Subcutaneous abdominal adipose tissue (tissue), 5 donors: ENCODE data around the gene TLX1.

ENCODE experiments used
- H3K27ac ChIP-seq: one replicate; pipeline ENCODE4 v1.7.0; 2013; ENCODE audit warnings: low read depth, mild to moderate bottlenecking, inconsistent platforms, low read length, moderate library complexity
- H3K27me3 ChIP-seq, 5 donors: one replicate each; pipeline ENCODE4 v1.7.0; 2013; ENCODE audit warnings: low read length in 5 of 5, inconsistent platforms in 1 of 5; ENCODE audit not compliant: control insufficient read depth in 5 of 5, insufficient read depth in 4 of 5
- H3K36me3 ChIP-seq, 5 donors: one replicate each; pipeline ENCODE4 v1.7.0; 2013; ENCODE audit warnings: low read length in 5 of 5; ENCODE audit not compliant: control insufficient read depth in 5 of 5, insufficient read depth in 5 of 5
- H3K4me1 ChIP-seq, 5 donors: one replicate each; pipeline ENCODE4 v1.7.0; 2013; ENCODE audit warnings: low read length in 5 of 5, mild to moderate bottlenecking in 3 of 5, moderate library complexity in 1 of 5; ENCODE audit not compliant: control insufficient read depth in 5 of 5, insufficient read depth in 5 of 5
- H3K4me3 ChIP-seq, 5 donors: one replicate each; pipeline ENCODE4 v1.7.0; 2013; ENCODE audit warnings: low read length in 5 of 5, low read depth in 1 of 5
- H3K9ac ChIP-seq, 5 donors: one replicate each; pipeline ENCODE4 v1.7.0; 2013; ENCODE audit warnings: low read length in 5 of 5, mild to moderate bottlenecking in 4 of 5, moderate library complexity in 3 of 5
- H3K9me3 ChIP-seq, 5 donors: one replicate each; pipeline ENCODE4 v1.7.0; 2013; ENCODE audit warnings: low read length in 5 of 5; ENCODE audit not compliant: control insufficient read depth in 5 of 5
- donor health status: healthy.
- donor health status: healthy.
- donor health status: healthy.
- donor health status: healthy.
- donor health status: healthy.

The TLX1 gene

DNA sequence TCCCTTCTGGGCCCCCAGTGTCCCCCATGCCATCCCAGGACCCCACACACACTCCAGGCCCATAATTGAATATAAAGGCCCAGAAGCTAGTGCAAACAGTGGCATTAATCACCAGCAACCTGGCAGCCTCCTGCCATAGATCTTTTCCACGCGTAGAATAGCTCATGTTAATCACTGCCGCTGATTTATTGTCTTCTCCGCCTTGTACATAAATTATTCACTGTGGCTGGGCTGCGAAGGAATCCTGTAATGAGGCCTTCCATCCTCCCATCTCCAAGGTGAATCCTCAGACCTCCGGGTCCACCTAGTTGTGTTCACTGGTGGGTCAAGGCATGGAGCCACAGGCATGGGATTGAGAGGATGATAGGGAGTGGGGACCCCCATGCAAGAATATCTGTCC is 36.1 kb upstream of the TLX1 start:
- Histone ChIP-seq H3K27me3 (peaks cover 30 to 82% (median 51%) of the 10 kb centered on the region in 5 donors), H3K4me3 (no peak overlapping the region), H3K4me1 (no peaks in the 10 kb centered on the region), H3K27ac (no peak overlapping the region), H3K36me3 (no peaks in the 10 kb centered on the region), H3K9ac (no peak overlapping the region), H3K9me3 (peaks cover 0 to 3% (median 0%) of the 10 kb centered on the region in 5 donors)

DNA sequence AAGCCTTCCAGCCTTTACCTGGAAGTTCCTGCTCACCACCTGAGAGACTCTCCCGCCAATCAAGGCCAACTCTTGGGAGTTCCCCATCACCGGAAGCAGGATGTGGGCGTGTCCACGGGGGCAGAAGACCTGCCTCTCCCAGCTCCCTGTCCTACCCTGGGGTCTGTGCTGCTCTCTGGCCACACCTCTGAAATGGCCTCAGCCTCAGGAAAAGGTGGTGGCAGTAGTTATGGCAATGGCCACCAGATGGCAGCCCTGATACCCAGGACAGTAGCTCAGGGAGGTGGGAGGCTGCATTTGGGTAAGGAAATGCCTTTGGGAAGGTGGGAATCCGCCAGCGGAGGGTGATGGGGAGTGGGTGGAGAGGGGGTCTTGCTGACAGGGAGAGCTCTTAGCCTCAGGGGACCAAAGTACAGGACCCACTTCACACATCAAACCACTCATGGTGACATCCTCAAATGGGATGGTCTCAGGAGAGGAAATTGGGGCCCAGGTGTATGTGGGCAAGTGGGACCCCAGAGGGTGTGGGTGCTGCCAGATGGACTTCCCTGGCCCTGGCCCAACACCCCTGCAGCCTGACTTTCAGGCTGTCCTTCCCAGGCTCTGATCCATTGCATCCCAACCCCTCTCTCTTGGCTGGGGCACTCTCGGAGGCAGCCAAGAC is 35.4 kb upstream of the TLX1 start:
- Histone ChIP-seq H3K9ac (no peak overlapping the region), H3K4me3 (no peak overlapping the region), H3K27ac (no peak overlapping the region), H3K9me3 (peaks cover 0 to 3% (median 0%) of the 10 kb centered on the region in 5 donors), H3K27me3 (peaks cover 37 to 76% (median 51%) of the 10 kb centered on the region in 5 donors), H3K36me3 (no peaks in the 10 kb centered on the region), H3K4me1 (no peaks in the 10 kb centered on the region)

DNA sequence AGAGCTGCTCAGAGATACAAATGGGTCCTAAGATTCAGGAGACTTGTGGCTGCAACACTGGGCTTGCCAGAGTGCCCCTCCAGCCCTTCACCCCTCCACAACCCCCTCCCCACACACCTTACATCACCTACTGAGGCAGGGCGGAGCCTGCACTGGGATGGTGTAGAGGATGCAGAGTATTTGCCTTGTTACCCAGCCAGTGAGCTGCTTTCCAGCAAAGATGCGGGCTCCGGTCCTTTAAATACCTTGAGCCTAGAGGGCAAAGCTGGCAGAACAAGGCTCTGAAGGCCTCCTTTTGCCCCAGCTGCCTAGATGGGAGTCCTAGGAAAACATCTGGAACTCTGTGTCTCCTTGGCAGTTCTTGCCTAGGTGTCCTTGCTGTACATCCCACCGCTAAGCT is 34.7 kb upstream of the TLX1 start:
- Histone ChIP-seq H3K9me3 (peaks cover 0 to 3% (median 0%) of the 10 kb centered on the region in 5 donors), H3K27me3 (peaks cover 34 to 75% (median 49%) of the 10 kb centered on the region in 5 donors), H3K9ac (no peak overlapping the region), H3K4me3 (no peak overlapping the region), H3K4me1 (no peaks in the 10 kb centered on the region), H3K36me3 (no peaks in the 10 kb centered on the region), H3K27ac (no peak overlapping the region)

DNA sequence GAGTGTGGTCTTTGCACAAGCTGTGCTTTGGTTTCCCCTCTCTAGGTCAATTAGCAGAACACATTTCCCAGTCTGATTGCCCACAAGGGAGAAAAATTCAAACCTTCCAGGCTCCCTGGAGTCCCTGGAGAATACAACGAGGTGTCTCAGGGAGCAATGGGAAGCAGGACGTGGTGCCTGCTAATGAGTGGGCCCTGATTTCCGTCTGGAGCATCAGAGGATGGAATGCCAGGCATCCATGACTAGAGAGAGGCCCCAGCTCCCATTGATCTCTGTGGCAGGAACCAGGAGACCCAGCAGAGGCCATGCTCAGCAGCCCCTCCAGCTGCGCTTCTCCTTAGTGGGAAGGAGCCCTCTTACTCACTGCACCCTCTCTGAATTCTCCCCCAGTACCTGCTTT is 33.2 kb upstream of the TLX1 start:
- Histone ChIP-seq H3K9me3 (peaks cover 0 to 3% (median 0%) of the 10 kb centered on the region in 5 donors), H3K36me3 (no peaks in the 10 kb centered on the region), H3K27ac (no peak overlapping the region), H3K9ac (no peak overlapping the region), H3K4me3 (no peak overlapping the region), H3K27me3 (peaks cover 34 to 68% (median 46%) of the 10 kb centered on the region in 5 donors), H3K4me1 (no peaks in the 10 kb centered on the region)

DNA sequence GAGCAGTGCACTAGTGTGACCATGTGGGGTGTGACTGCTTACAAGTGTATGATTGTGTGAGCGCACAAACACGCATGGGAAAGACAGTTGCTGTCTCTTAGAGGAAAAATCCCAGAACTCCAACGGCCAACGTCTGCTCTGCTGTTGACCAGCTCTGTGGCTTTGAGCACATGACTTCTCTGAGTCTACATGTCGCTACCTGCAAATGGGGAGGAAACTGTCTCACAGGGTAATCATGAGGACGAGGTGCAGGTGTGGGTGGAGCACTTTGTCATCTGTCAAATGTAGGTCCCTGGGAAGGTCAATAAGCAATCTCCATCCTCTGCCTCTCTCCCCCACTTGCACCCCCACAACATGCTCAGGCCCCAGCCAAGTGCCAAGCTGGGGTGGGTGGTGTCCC is 31.2 kb upstream of the TLX1 start:
- peaks cover 22 to 49% (median 28%) of the 10 kb centered on the region in 5 donors for H3K27me3 ChIP-seq
- no peaks in the 10 kb centered on the region for H3K36me3 ChIP-seq
- H3K9me3 ChIP-seq, result peaks cover 0 to 3% (median 0%) of the 10 kb centered on the region in 5 donors

DNA sequence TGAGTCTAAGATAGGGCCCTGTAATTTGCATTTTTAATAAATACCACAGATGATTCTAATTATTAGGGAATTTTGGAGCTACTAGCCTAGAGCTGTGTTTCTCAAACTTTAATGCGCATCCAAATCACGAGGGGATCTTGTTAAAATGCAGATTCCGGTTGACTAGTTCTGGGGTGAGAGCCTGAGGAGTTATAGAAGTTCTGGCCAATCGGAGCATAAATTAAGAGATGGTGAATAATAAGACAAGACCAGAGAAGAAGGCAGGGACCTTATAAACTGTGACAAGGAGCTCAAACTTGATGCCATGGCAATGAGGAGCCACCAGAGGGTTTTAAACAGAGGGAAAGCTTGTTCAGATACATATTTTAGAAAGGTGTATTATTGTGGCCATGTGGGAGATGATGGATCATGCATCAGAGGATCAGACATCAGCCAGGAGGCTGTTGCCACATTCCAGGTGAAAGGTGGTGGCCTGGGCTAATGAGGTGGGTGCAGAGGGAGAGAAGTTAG is 29.7 kb upstream of the TLX1 start:
- Histone ChIP-seq H3K9ac (no peak overlapping the region), H3K4me3 (no peak overlapping the region), H3K4me1 (no peaks in the 10 kb centered on the region), H3K27ac (no peak overlapping the region), H3K9me3 (peaks cover 0 to 3% (median 0%) of the 10 kb centered on the region in 5 donors), H3K36me3 (no peaks in the 10 kb centered on the region), H3K27me3 (peaks cover 19 to 41% (median 20%) of the 10 kb centered on the region in 5 donors)

More for the DNA sequence above, 31.2 kb upstream of the TLX1 start:
- Histone ChIP-seq H3K27ac (no peak overlapping the region), H3K4me3 (no peak overlapping the region), H3K9ac (no peak overlapping the region), H3K4me1 (no peaks in the 10 kb centered on the region)

DNA sequence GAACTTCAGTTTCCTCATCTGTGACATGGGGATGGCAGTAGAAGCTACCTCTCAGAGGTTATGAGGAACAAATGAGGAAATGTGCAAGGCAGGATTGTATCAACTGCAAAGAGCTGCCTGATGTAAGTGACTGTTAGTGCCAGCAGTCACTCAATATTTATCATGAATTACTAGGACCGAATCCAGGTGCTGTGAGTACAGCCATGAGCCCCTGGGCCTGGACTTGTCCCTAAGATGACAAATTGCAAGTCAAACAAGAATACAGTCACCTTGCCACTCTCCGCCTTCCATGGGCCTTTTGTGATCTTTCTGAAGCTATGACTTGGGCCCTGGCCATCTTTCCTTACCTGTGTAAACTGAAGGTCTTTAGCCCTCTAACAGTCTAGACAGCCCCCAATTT is 27.7 kb upstream of the TLX1 start:
- Histone ChIP-seq H3K27ac (no peak overlapping the region), H3K36me3 (no peaks in the 10 kb centered on the region), H3K9me3 (peaks cover 0 to 3% (median 0%) of the 10 kb centered on the region in 5 donors), H3K9ac (no peak overlapping the region), H3K4me3 (no peak overlapping the region), H3K4me1 (no peaks in the 10 kb centered on the region), H3K27me3 (peaks cover 15 to 35% (median 28%) of the 10 kb centered on the region in 5 donors)

DNA sequence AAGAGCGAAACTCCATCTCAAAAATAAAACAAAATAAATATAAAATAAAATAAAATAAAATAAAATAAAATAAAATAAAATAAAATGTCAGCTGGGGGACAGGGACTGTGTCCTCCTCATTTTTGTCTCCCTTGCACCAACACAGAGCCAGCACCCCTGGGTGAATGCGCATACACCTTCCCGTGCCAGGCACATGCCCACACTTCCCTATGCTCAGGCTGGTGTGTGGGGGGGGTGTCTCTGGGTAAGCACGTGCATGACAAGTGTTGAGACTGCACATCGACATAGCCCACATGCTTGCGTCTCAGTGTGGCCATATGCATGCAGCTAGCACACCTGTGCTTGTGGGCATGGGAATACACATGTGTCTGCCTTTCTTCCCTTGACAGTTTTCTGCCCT is 24.7 kb upstream of the TLX1 start:
- Histone ChIP-seq H3K4me1 (no peaks in the 10 kb centered on the region), H3K27ac (no peak overlapping the region), H3K4me3 (no peak overlapping the region), H3K36me3 (no peaks in the 10 kb centered on the region), H3K9me3 (no peaks in the 10 kb centered on the region), H3K9ac (no peak overlapping the region), H3K27me3 (peaks cover 3 to 27% (median 19%) of the 10 kb centered on the region in 5 donors)

DNA sequence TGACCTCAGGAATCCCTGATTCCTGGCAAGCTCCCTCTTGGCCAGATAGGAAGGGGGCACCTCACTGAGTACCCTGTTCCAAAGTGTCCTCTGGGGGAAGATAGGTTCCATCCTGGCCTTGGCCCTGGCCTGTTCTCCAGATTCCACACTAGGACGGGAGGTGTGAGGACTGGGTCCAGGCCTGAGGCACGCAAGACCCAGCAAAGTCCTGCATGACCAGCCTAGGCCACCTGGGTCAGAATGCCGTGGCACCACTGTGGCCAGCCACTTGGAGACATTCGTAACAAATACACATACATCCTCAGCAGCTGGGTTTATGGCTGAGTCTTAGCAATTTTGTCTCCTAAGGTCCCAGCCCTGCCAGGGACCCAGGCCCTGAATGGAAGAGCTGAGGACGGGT is 23.3 kb upstream of the TLX1 start:
- Histone ChIP-seq H3K4me3 (no peak overlapping the region), H3K9me3 (no peaks in the 10 kb centered on the region), H3K27ac (no peak overlapping the region), H3K4me1 (no peaks in the 10 kb centered on the region), H3K9ac (no peak overlapping the region), H3K27me3 (peaks cover 7 to 26% (median 17%) of the 10 kb centered on the region in 5 donors), H3K36me3 (no peaks in the 10 kb centered on the region)

DNA sequence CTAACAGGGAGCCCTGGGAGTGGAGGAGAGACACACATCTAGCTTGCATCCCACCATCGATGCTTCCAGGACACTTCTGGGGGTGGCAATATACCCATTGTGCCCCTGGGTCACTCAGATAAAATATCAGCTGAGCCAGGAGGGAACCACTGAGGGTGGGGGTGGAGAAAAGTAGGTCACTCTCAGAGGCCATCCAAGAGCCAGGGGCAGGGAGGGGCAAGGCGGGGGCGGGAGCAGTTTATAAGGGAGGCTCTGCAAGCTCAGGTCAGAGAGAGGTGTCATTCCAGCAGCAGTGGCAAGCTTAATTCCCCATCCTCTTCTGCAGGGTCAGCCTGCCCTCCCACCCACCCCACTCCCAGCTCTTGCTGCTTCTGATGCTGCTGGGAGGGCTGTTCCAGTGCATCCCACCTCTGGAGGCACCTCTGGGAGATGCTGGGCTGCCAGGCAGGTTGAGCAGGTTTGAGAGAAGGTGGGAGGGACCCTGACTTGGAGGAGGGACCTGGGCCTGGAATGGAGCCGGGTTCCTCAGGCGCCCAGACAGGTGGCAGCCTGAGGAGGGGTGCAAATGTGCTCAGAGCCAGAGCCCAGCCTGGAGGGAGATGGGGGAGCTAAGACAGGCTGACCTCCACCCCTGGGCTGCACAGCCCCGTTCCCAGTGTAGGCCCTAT is 20.1 kb upstream of the TLX1 start:
- Histone ChIP-seq H3K9ac (no peak overlapping the region), H3K36me3 (no peaks in the 10 kb centered on the region), H3K27me3 (peaks cover 13 to 41% (median 29%) of the 10 kb centered on the region in 5 donors), H3K27ac (no peak overlapping the region), H3K9me3 (no peaks in the 10 kb centered on the region), H3K4me1 (peaks cover 0 to 3% (median 0%) of the 10 kb centered on the region in 5 donors), H3K4me3 (no peak overlapping the region)
